Astrocyte (in vitro differentiated cells and primary cell): ENCODE measurements around the gene CAPSL. TPM values are rescaled to one million over a fixed set of nuclear protein-coding genes. Genes with fewer than 3 reads are reported as not detected.

ENCODE experiments used
- DNase-seq: peaks from one replicate; pipeline ENCODE4 v3.0.0-alpha.2; 2010; ENCODE audit warnings: low read depth
- FAIRE-seq: peaks from 2 replicates; lab custom pipeline; 2011; peaks lifted over from hg19 to GRCh38; lab: Jason Lieb, UNC
- H2AFZ ChIP-seq: 2 replicates; pipeline ENCODE4 v1.6.0; 2012; ENCODE audit warnings: low read depth, low read length, inconsistent platforms
- H3K27ac ChIP-seq: 2 replicates; pipeline ENCODE4 v1.5.1; 2011; ENCODE audit warnings: low read depth, low read length, inconsistent platforms
- H3K27me3 ChIP-seq: 2 replicates; pipeline ENCODE4 v1.6.0; 2011; ENCODE audit warnings: low read length, inconsistent platforms; ENCODE audit not compliant: insufficient read depth
- H3K36me3 ChIP-seq: 2 replicates; pipeline ENCODE4 v1.5.1; 2011; ENCODE audit warnings: low read length, inconsistent platforms; ENCODE audit not compliant: insufficient read depth
- H3K4me1 ChIP-seq: 2 replicates; pipeline ENCODE4 v1.5.1; 2011; ENCODE audit warnings: low read length, inconsistent platforms; ENCODE audit not compliant: insufficient read depth
- H3K4me2 ChIP-seq: 2 replicates; pipeline ENCODE4 v1.6.0; 2012; ENCODE audit warnings: low read length, inconsistent platforms
- H3K4me3 ChIP-seq: 2 replicates; pipeline ENCODE4 v1.5.1; 2011; ENCODE audit warnings: low read depth, mild to moderate bottlenecking, low read length, inconsistent platforms; ENCODE audit not compliant: insufficient read depth
- H3K79me2 ChIP-seq: 2 replicates; pipeline ENCODE4 v1.6.0; 2012; ENCODE audit warnings: mild to moderate bottlenecking, low read length, inconsistent platforms; ENCODE audit not compliant: insufficient read depth
- H3K9ac ChIP-seq: 2 replicates; pipeline ENCODE4 v1.6.0; 2012; ENCODE audit warnings: mild to moderate bottlenecking, low read length, inconsistent platforms
- H3K9me3 ChIP-seq: 2 replicates; pipeline ENCODE4 v1.5.1; 2012; ENCODE audit warnings: low read depth, mild to moderate bottlenecking, low read length, inconsistent platforms; ENCODE audit not compliant: insufficient read depth
- H4K20me1 ChIP-seq: 2 replicates; pipeline ENCODE4 v1.6.0; 2012; ENCODE audit warnings: low read length, inconsistent platforms; ENCODE audit not compliant: insufficient read depth
- H3K27ac Mint-ChIP-seq: one replicate; pipeline ENCODE4 v1.8.0; 2021; ENCODE audit warnings: mild to moderate bottlenecking, mixed read lengths; ENCODE audit not compliant: unreplicated experiment
- H3K27me3 Mint-ChIP-seq: one replicate; pipeline ENCODE4 v1.8.0; 2021; ENCODE audit warnings: low read depth, mixed read lengths; ENCODE audit not compliant: unreplicated experiment
- H3K36me3 Mint-ChIP-seq: one replicate; pipeline ENCODE4 v1.8.0; 2021; ENCODE audit warnings: low read depth, mixed read lengths; ENCODE audit not compliant: unreplicated experiment
- H3K4me1 Mint-ChIP-seq: one replicate; pipeline ENCODE4 v1.8.0; 2021; ENCODE audit warnings: low read depth, mixed read lengths; ENCODE audit not compliant: unreplicated experiment
- H3K4me3 Mint-ChIP-seq: one replicate; pipeline ENCODE4 v1.8.0; 2021; ENCODE audit warnings: mild to moderate bottlenecking, moderate library complexity, mixed read lengths; ENCODE audit not compliant: unreplicated experiment
- H3K9me3 Mint-ChIP-seq: one replicate; pipeline ENCODE4 v1.8.0; 2021; ENCODE audit warnings: mild to moderate bottlenecking, mixed read lengths; ENCODE audit not compliant: unreplicated experiment
- EZH2 ChIP-seq: IDR thresholded peaks from 2 replicates; pipeline ENCODE4 v1.6.1; 2012; ENCODE audit warnings: mild to moderate bottlenecking, low read length, inconsistent platforms; ENCODE audit not compliant: insufficient read depth
- total RNA-seq: library from RNA; stranded (reverse); gene quantifications from 2 replicates; pipeline ENCODE4 v1.2.1, GENCODE V29; 2021
- TF ChIP-seq, protein P1 (sequence below): IDR thresholded peaks from 2 replicates; pipeline ENCODE4 v1.5.1; 2011; ENCODE audit warnings: low read depth, mild to moderate bottlenecking, inconsistent platforms, low read length, moderate library complexity; ENCODE audit not compliant: insufficient read depth

The CAPSL gene
- total RNA-seq, 1 donor from 2014 or later: not detected

DNA sequence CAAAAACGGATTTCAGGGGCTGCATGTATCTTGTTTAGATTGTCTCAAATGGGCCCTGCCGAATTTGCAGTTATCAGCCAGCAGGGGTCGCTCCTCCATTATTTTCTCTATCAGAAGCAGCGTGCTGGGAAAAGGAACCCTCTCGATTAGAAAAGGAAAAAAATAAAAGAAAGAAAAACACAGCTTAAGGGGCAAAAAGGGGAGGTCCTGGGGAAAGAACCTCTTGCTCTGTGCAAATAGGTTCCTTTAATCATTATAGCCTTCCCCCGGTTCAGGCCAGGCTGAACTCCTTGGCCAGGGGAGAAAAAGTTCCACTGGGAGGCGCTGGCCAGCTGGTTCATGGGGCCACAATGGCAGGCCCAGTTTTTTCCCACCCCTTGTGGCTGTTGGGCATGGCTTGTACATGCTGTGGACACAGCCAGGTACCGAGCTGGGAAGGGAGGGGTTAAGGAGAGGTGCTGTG is 25.0 kb upstream of the CAPSL start:
- FAIRE-seq (no peak), DNase-seq (no peak)
- no peak overlapping the region for H2AFZ ChIP-seq
- Mint-ChIP-seq H3K27ac (no peak overlapping the region), H3K9me3 (peaks cover 6% of the 10 kb centered on the region), H3K4me1 (no peaks in the 10 kb centered on the region), H3K4me3 (no peak overlapping the region), H3K27me3 (no peaks in the 10 kb centered on the region), H3K36me3 (no peaks in the 10 kb centered on the region)
- no peaks in the 10 kb centered on the region for H3K9me3 ChIP-seq
- TF ChIP-seq, protein P1, sequence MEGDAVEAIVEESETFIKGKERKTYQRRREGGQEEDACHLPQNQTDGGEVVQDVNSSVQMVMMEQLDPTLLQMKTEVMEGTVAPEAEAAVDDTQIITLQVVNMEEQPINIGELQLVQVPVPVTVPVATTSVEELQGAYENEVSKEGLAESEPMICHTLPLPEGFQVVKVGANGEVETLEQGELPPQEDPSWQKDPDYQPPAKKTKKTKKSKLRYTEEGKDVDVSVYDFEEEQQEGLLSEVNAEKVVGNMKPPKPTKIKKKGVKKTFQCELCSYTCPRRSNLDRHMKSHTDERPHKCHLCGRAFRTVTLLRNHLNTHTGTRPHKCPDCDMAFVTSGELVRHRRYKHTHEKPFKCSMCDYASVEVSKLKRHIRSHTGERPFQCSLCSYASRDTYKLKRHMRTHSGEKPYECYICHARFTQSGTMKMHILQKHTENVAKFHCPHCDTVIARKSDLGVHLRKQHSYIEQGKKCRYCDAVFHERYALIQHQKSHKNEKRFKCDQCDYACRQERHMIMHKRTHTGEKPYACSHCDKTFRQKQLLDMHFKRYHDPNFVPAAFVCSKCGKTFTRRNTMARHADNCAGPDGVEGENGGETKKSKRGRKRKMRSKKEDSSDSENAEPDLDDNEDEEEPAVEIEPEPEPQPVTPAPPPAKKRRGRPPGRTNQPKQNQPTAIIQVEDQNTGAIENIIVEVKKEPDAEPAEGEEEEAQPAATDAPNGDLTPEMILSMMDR: peak; percentile 39
- TF ChIP-seq EZH2: no peak
- no peaks in the 10 kb centered on the region for H3K36me3 ChIP-seq
- no peak overlapping the region for H3K9ac ChIP-seq
- H3K4me2 ChIP-seq: no peak overlapping the region
- no peaks in the 10 kb centered on the region for H4K20me1 ChIP-seq
- no peaks in the 10 kb centered on the region for H3K79me2 ChIP-seq
- no peaks in the 10 kb centered on the region for H3K27me3 ChIP-seq
- H3K4me1 ChIP-seq: no peaks in the 10 kb centered on the region
- no peak overlapping the region for H3K4me3 ChIP-seq
- H3K27ac ChIP-seq: no peak overlapping the region

DNA sequence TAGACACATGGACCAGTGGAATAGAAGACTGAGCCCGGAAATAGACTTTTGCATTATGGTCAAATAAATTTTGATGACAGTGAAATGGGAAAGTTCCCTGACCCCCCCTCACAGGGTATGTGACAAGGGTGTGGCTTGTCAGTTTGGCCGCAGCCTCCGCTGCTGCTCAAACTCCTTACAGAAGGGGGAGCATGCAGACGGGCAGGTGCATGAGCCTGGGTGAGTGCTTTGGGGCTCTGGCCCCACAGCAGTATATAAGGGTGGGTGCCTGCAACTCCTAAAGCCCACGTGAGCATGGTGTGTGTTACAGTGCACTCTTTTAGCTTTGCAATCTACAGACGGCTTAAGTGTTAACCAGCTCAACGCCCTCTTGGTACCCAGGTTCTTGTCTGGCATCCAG is 21.9 kb upstream of the CAPSL start:
- DNase-seq (no peak), FAIRE-seq (no peak)
- H3K9ac ChIP-seq: no peak overlapping the region
- Mint-ChIP-seq H3K4me1 (no peaks in the 10 kb centered on the region), H3K4me3 (no peak overlapping the region), H3K27ac (no peak overlapping the region), H3K27me3 (no peaks in the 10 kb centered on the region), H3K36me3 (no peaks in the 10 kb centered on the region), H3K9me3 (peaks cover 6% of the 10 kb centered on the region)
- H2AFZ ChIP-seq: no peak overlapping the region
- H3K36me3 ChIP-seq: no peaks in the 10 kb centered on the region
- no peaks in the 10 kb centered on the region for H3K27me3 ChIP-seq
- no peaks in the 10 kb centered on the region for H4K20me1 ChIP-seq
- H3K27ac ChIP-seq: no peak overlapping the region
- H3K79me2 ChIP-seq: no peaks in the 10 kb centered on the region
- no peaks in the 10 kb centered on the region for H3K4me1 ChIP-seq
- no peaks in the 10 kb centered on the region for H3K9me3 ChIP-seq
- H3K4me2 ChIP-seq: no peak overlapping the region
- no peak overlapping the region for H3K4me3 ChIP-seq
- TF ChIP-seq, protein P1: no peak

DNA sequence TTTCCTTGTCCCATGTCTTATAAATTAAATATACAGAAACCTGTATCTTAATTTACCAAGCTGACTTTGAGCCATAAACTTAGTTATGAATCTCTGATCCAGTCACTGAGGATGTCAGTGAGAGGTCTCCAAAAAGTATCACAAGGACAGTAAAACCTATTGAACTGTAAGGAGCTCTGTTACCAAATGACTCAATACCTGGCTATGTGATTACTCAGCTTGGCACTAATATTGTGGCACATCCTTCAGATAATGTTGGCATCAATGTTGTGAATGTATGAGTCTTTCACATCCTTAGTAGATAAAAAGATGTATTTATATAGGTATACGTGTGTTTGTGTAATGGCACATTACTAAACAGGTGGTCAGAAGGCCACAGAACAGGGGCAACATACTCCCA is 18.0 kb upstream of the CAPSL start:
- Histone ChIP-seq H3K9ac (no peak overlapping the region), H3K9me3 (no peaks in the 10 kb centered on the region), H3K4me1 (no peaks in the 10 kb centered on the region), H3K36me3 (no peaks in the 10 kb centered on the region), H3K4me2 (no peak overlapping the region), H2AFZ (no peak overlapping the region), H3K27ac (no peak overlapping the region), H4K20me1 (no peaks in the 10 kb centered on the region), H3K79me2 (no peaks in the 10 kb centered on the region), H3K4me3 (no peak overlapping the region), H3K27me3 (no peaks in the 10 kb centered on the region)
- DNase-seq (no peak), FAIRE-seq (no peak)
- Mint-ChIP-seq H3K4me1 (no peaks in the 10 kb centered on the region), H3K27me3 (peaks cover 13% of the 10 kb centered on the region), H3K9me3 (no peaks in the 10 kb centered on the region), H3K27ac (no peak overlapping the region), H3K36me3 (no peaks in the 10 kb centered on the region), H3K4me3 (no peak overlapping the region)
- TF ChIP-seq, protein P1: no peak
- no peak for TF ChIP-seq EZH2
